Measurements from ENCODE around the gene GRID1. TPM values are rescaled to one million over a fixed set of nuclear protein-coding genes. Genes with fewer than 3 reads are reported as not detected.

The GRID1 gene
- total RNA-seq, 1 donor from 2014 or later: 0.22 TPM

DNA sequence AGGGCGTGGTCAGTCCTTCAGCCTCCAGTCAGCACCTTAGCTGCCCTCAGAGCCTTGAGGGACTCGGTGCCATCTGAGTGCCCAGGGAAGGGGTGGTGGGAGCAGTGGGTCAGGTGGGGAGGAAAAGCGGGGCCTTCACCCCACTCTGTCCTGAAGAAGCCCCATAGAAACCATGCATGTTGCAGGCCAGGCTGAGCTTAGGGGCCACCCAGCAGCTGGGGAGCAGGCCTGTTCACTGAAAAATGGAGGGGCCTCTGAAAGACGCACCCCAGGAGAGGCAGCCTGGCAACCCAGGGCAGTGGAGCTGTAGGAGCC is 144.3 kb downstream of the GRID1 start:
- Mint-ChIP-seq H3K27me3 (peaks cover 17% of the 10 kb centered on the region), H3K27ac (no peak overlapping the region), H3K9me3 (ENCODE audit: low read depth) (no peaks in the 10 kb centered on the region), H3K4me3 (ENCODE audit: low read depth) (no peak overlapping the region), H3K36me3 (ENCODE audit: insufficient read depth) (no peaks in the 10 kb centered on the region), H3K4me1 (ENCODE audit: low read depth) (no peaks in the 10 kb centered on the region)
- no peak for DNase-seq (ENCODE audit: low spot score, unreplicated experiment)
- TF ChIP-seq, protein P1, sequence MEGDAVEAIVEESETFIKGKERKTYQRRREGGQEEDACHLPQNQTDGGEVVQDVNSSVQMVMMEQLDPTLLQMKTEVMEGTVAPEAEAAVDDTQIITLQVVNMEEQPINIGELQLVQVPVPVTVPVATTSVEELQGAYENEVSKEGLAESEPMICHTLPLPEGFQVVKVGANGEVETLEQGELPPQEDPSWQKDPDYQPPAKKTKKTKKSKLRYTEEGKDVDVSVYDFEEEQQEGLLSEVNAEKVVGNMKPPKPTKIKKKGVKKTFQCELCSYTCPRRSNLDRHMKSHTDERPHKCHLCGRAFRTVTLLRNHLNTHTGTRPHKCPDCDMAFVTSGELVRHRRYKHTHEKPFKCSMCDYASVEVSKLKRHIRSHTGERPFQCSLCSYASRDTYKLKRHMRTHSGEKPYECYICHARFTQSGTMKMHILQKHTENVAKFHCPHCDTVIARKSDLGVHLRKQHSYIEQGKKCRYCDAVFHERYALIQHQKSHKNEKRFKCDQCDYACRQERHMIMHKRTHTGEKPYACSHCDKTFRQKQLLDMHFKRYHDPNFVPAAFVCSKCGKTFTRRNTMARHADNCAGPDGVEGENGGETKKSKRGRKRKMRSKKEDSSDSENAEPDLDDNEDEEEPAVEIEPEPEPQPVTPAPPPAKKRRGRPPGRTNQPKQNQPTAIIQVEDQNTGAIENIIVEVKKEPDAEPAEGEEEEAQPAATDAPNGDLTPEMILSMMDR (IDR thresholded peaks at IDR 0.05; ENCODE audit: unreplicated experiment): no peak

DNA sequence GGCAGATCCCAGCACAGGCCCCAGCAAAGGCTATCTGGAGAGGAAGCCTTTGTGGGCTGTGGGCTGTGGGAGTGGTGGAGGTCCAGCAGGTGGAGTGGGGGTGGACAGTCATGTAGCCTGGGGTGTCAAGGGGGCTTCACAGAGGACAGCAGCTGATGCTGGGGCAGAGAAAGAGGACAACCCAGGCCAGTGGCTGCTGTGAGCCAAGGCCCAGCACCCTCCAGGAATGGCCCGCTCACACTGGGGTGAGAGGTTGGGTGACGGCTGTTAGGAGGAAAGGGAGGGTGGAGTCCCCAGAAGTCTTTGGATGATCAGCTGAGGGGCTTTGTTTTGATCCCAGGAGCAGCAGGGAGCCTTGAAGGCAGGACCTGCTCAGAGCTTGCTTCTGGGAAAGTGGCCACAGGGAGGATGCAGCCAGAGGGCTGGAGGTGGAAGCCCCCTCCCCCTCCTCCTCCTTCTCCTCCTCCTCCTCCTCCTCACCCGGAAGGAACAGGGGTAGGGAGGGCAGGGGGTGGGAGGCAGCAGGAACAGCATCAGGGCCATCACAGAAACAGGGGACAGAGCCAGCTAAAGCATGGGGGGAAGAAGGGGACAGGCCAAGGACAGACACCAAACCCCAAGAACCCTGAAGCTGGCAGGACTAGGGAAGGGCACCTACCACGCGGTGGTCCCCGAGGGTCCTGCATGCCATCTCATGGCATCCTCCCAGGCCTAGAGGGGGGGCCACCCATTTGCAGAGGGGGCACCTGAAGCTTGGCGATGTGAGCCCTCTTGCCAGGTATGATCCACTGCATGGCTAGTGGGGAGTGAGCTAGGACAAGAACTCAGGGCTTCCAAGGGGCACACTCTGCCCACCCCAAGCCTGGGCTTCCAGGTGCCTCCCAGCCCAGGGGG is 144.9 kb downstream of the GRID1 start:
- Mint-ChIP-seq H3K27me3 (peaks cover 17% of the 10 kb centered on the region), H3K4me1 (ENCODE audit: low read depth) (no peaks in the 10 kb centered on the region), H3K9me3 (ENCODE audit: low read depth) (no peaks in the 10 kb centered on the region), H3K27ac (no peak overlapping the region), H3K4me3 (ENCODE audit: low read depth) (no peak overlapping the region), H3K36me3 (ENCODE audit: insufficient read depth) (no peaks in the 10 kb centered on the region)
- TF ChIP-seq, protein P1 (IDR thresholded peaks at IDR 0.05; ENCODE audit: unreplicated experiment): no peak
- no peak for DNase-seq (ENCODE audit: low spot score, unreplicated experiment)

DNA sequence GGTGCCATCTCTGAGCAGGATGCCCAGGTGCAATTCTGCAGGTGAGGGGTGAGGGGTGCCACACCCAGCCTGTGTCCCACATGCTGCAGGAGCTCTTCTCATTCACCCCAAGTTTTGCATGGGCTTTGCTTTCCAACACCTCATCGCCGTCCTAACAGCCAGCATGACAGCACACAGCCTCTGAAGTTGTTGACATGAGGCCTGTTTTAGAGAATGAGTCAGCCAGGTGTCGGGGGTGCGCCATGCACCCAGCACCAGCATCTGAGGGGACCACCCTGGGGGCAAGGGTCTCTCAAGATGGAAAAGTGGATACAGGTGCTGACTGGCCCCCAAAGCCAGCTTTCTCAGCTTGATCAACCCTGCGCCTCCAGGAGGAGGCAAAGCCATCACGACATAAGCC is 146.0 kb downstream of the GRID1 start:
- H3K9me3 Mint-ChIP-seq (ENCODE audit: low read depth): no peaks in the 10 kb centered on the region
- H3K4me1 Mint-ChIP-seq (ENCODE audit: low read depth): no peaks in the 10 kb centered on the region
- no peak overlapping the region for H3K4me3 Mint-ChIP-seq (ENCODE audit: low read depth)
- no peak for DNase-seq (ENCODE audit: low spot score, unreplicated experiment)
- H3K27me3 Mint-ChIP-seq: peaks cover 26% of the 10 kb centered on the region
- TF ChIP-seq, protein P1 (IDR thresholded peaks at IDR 0.05; ENCODE audit: unreplicated experiment): no peak
- no peak overlapping the region for H3K27ac Mint-ChIP-seq
- H3K36me3 Mint-ChIP-seq (ENCODE audit: insufficient read depth): no peaks in the 10 kb centered on the region

DNA sequence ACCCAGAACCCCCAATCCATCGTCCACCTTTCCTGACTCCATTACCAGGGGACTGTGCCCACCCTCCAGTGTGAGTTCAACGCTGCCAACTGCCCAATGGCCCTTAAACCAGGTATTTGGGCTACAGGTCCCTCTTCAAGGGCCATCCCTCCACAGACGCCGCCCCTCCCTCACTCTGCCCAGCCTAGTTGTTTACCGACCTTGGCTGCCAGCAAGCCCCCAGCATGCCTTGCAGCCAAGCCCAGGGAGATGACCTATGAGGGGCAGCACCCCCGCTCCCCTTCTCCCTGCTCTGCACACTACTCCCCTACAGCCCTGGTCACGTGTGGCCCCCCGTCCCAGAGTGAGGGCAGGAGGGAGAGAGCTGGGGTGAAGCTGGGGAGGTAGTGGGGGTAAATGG is 147.3 kb downstream of the GRID1 start:
- H3K9me3 Mint-ChIP-seq (ENCODE audit: low read depth): no peaks in the 10 kb centered on the region
- TF ChIP-seq, protein P1 (IDR thresholded peaks at IDR 0.05; ENCODE audit: unreplicated experiment): no peak
- no peak for DNase-seq (ENCODE audit: low spot score, unreplicated experiment)
- H3K36me3 Mint-ChIP-seq (ENCODE audit: insufficient read depth): no peaks in the 10 kb centered on the region
- H3K27me3 Mint-ChIP-seq: peaks cover 17% of the 10 kb centered on the region
- no peak overlapping the region for H3K27ac Mint-ChIP-seq
- no peaks in the 10 kb centered on the region for H3K4me1 Mint-ChIP-seq (ENCODE audit: low read depth)
- H3K4me3 Mint-ChIP-seq (ENCODE audit: low read depth): no peak overlapping the region

DNA sequence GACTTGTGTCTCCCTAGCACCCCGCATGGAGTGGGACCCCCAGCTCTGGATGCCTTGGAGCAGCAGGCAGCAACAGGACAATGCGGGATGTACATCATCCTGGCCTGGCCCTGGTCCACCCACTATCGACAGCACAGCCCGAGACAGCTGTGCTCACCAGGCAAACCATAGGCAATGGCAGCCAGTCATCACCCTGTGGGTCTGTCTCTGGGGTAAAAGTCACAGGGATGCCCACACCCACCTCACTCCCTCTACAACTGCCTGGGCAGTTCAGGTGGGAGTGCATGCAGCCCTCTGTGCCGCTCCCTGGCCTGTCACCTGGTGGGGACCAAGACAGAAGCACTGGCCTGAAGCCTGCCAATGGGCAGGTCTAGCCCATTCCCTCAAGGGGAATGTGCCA is 147.8 kb downstream of the GRID1 start:
- Mint-ChIP-seq H3K4me1 (ENCODE audit: low read depth) (no peaks in the 10 kb centered on the region), H3K27me3 (peaks cover 17% of the 10 kb centered on the region), H3K9me3 (ENCODE audit: low read depth) (no peaks in the 10 kb centered on the region), H3K27ac (no peak overlapping the region), H3K4me3 (ENCODE audit: low read depth) (no peak overlapping the region), H3K36me3 (ENCODE audit: insufficient read depth) (no peaks in the 10 kb centered on the region)
- DNase-seq (ENCODE audit: low spot score, unreplicated experiment): no peak
- TF ChIP-seq, protein P1 (IDR thresholded peaks at IDR 0.05; ENCODE audit: unreplicated experiment): no peak

Data from progenitor cell of endocrine pancreas (in vitro differentiated cells).